IPS DF 19.7 (cell line): ENCODE results near the gene IPO13.

ENCODE experiments used
- DNase-seq: peaks from one replicate; pipeline ENCODE4 v3.0.0-alpha.2; 2013; ENCODE audit warnings: low read depth, low spot score

Gene IPO13

DNA sequence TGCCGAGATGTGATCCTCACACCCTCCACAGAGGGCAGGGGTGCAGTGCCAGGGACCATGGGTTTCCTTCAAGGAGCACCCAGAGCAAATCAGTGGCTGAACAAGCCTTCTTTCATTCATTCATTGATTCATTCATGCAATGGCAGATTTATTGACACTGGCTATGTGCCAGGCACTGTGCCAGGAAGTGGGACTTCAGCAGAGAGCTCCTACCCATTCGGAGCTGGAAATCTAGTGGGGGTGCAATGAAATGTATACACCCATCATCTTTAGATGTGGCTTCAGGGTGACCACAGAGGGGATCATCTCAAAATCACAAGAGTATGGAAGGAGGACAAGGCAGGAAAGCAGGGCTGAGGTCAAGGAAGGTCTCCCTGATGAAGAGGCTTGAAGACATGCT, 65.7 kb downstream of the IPO13 start:
- no peak for DNase-seq

DNA sequence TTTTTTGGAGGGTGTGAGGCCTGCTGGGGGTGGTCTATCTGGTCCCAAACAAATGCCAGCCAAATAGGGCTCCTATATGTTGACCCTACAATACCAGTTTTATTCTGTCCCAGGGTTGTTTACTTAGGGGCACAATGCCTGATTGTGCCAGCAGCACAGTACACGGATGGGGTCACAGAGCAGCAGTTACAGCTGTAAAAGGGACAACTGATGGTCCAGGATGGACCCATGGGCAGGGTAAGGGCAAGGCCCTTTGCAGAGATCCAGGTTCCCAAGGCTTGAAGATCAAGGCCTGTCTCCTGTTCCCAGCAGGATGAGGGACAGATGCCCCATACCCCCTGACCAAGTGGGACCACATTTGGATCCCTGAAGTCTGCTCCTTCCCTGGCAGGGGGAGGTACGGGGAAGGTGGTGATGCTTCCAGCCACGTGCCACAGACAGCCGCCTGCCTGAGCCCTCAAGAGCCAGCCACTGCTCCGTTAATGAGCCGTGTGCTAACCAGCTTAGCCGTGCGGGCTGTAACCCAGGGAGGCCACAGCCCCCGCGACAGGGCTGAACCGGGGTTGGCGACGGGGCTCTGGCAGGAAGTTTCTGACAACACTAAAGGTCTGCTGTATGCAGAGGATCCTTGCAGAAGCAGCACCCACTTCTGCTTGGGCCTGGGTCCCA, 66.3 kb downstream of the IPO13 start:
- no peak for DNase-seq

DNA sequence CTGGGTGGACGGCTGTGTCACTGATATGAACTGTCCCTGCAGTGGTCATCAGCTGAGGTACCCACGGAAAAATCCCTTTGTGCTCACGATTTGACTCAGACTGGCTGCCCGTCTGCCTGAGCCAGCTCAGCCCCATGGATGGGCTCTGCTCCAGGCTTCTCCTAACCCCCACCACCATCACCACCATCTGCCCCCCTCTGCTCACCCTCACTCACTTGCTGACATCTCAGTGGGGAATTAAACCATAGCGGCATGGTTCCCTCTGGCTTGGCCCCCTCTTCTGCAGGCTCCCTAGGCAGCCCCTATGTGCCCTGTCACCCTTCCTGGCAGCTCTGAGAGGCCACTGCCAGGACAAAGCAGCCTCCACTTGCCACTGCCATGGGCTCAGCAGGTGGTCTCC, 67.2 kb downstream of the IPO13 start:
- DNase-seq, result no peak

DNA sequence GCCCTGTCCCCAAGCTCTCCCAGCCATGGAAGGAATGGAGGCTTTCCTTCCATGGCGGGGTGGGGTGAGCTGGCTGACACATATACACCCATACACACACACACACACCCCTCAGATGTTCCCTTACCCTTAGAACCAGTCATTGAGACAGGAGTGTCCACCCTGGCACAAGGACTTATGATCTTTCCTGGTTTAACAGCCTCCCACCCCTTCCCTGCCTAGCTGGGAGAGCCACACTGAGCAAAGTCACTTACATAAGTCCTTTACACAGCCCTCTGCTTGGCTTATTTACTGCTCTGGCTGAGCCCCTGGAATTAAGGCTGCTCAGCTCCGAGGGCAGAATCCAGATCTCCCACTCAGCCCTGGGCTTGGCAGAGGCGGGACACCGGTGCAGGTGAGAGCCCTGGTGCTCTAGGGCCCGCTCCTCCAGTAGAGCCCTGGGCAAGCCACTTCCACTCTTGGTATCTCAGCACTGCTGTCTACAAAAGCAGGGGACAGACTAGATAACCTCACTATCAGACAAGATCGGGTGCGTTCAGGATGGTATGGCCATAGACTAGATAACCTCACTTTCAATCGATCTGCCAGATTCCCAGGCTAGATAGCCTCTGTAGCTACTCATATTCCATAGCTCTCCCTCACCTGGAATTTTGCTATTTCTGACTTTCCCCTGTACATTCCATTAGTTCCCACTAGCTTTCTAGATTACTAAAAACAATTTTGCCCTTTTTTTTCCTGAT, 67.8 kb downstream of the IPO13 start:
- DNase-seq, result no peak

DNA sequence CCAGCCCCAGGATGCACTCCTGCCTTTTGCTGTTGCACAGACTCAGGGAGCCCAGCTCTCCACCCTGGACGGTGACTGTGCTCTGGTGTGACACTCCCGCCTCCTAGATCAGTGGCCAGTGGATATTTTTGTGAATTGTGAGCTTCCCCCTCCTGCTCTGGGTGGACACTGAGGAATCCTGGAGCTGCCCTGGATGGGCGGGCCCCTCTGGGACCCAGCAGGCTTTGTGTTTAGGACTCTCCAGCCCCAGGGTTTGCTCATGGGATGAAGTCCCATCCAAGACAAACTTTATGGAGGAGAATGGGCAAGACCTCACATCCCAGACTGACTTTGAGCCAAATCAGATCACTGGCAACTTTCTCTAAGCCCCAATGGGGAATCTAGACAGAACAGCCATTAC, 68.5 kb downstream of the IPO13 start:
- DNase-seq, result no peak

DNA sequence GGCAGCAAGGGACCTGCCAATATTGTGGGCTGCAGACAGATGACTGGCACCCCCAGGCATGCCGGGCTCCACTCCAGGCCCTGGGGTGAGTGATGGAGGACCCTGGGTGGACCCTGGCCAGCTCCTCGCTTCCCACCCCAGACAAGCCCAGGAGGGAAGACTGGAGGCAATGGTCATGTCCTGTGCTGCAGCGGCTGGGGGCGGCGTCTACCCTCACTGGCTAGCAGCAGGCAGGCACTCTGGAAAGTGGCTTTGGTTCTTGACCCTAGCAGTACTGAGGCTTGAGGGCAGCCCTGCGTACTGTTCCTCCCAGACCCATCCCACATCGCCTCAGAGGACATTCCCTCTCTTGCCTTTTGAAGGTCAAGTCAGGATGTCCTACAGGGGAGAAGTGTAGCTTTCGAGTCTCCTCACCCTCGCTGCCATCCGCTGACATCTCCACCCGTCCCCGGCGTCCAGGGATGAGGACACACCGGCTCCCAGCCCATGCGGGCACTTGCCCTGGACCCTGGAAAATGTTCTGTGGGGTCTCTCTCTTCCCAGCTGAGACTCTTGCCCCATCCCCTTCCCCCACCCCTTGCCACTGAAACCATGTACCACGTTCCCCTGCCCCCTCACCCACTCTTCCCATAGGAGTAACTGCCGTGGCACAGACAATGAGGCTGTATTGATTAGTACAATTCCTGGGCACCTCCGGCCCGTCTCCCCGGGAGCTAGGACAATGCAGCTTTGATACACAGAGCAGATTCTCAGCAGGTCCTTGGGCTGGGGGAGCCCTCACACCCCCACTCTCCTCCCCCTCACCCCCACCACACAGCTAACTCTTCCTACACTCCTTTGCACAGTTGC, 69.5 kb downstream of the IPO13 start:
- no peak for DNase-seq

DNA sequence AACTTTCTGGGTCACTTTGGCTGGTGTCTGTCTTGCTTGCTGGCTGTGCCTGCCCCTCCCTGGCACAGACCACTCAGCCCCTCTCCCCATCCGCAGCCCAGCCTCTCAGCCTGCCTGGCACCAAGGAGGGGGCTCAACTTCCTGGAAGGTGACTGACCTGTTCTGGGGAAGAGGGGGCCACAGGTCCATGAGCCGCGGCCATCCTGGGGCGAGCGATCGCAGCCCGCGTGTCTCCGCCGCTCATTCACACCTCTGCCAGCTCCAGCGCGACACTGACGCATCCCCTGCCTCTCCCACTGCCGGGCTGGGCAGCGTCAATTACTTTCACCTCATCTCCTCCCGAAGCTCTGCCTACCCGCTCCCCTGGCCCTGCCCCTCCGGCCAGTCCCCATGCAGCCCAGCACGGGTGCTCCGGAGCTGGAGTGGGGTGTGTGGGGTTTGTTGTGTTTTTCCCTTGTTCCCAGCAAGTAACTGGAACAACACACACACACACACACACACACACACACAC, 70.2 kb downstream of the IPO13 start:
- no peak for DNase-seq
